Glutamatergic neuron (in vitro differentiated cells): ENCODE data around the gene KRTAP10-4. TPM values are rescaled to one million over a fixed set of nuclear protein-coding genes. Genes with fewer than 3 reads are reported as not detected.
"Not testable (repeated sequence)": the region's sequence is repeated elsewhere in the genome, so short reads cannot be mapped to it uniquely, and the experiment has no call there.

Experiments used
- DNase-seq: peaks from one replicate; pipeline ENCODE4 v3.0.0; 2022
- H3K27ac Mint-ChIP-seq: one replicate; pipeline ENCODE4 v1.8.0; 2020; ENCODE audit warnings: mild to moderate bottlenecking, mixed read lengths, inconsistent platforms; ENCODE audit not compliant: unreplicated experiment
- H3K27me3 Mint-ChIP-seq: one replicate; pipeline ENCODE4 v1.8.0; 2020; ENCODE audit warnings: mild to moderate bottlenecking, moderate library complexity, mixed read lengths, inconsistent platforms; ENCODE audit not compliant: unreplicated experiment
- H3K36me3 Mint-ChIP-seq: one replicate; pipeline ENCODE4 v1.8.0; 2020; ENCODE audit warnings: mild to moderate bottlenecking, mixed read lengths, inconsistent platforms; ENCODE audit not compliant: unreplicated experiment
- H3K4me1 Mint-ChIP-seq: one replicate; pipeline ENCODE4 v1.8.0; 2020; ENCODE audit warnings: mild to moderate bottlenecking, low read depth, mixed read lengths, inconsistent platforms; ENCODE audit not compliant: unreplicated experiment
- H3K4me3 Mint-ChIP-seq: one replicate; pipeline ENCODE4 v1.8.0; 2020; ENCODE audit warnings: mild to moderate bottlenecking, mixed read lengths, inconsistent platforms; ENCODE audit not compliant: unreplicated experiment
- H3K9me3 Mint-ChIP-seq: one replicate; pipeline ENCODE4 v1.8.0; 2020; ENCODE audit warnings: mild to moderate bottlenecking, moderate library complexity, mixed read lengths, inconsistent platforms; ENCODE audit not compliant: unreplicated experiment
- CTCF ChIP-seq: fragments of 200-600 bp; sonication (generic); IDR thresholded peaks from one replicate; pipeline ENCODE4 v1.5.0; 2021; ENCODE audit not compliant: partially characterized antibody, unreplicated experiment
- total RNA-seq: library from RNA; stranded (reverse); fragmentation: NEBNext Ultra II Directional; extraction: Animal tissue kit (Norgen Biotek cat#: 25700); gene quantifications from one replicate; pipeline ENCODE4 v1.2.1, GENCODE V29; 2021; ENCODE audit not compliant: unreplicated experiment

The KRTAP10-4 gene
- total RNA-seq, 1 donor from 2014 or later = not detected

GRCh38 chr21:44552681-44553080, 20.8 kb upstream of the KRTAP10-4 start:
- peaks cover 21% of the 10 kb centered on the region for H3K27me3 Mint-ChIP-seq
- H3K27ac Mint-ChIP-seq = no peak overlapping the region
- H3K4me1 Mint-ChIP-seq = peaks cover 18% of the 10 kb centered on the region
- H3K36me3 Mint-ChIP-seq = peaks cover 2% of the 10 kb centered on the region
- no peak for DNase-seq
- no peak overlapping the region for H3K4me3 Mint-ChIP-seq
- no peak for TF ChIP-seq CTCF
- H3K9me3 Mint-ChIP-seq = peaks cover 15% of the 10 kb centered on the region

- H3K4me3 Mint-ChIP-seq = no peak overlapping the region
- H3K27ac Mint-ChIP-seq = no peak overlapping the region
- no peak for TF ChIP-seq CTCF
- H3K4me1 Mint-ChIP-seq = peaks cover 12% of the 10 kb centered on the region
- H3K36me3 Mint-ChIP-seq = peaks cover 9% of the 10 kb centered on the region
- no peak for DNase-seq
- peaks cover 22% of the 10 kb centered on the region for H3K27me3 Mint-ChIP-seq
- H3K9me3 Mint-ChIP-seq = peaks cover 16% of the 10 kb centered on the region
Measured at GRCh38 chr21:44555200-44555875, 18.2 kb upstream of the KRTAP10-4 start.

DNA sequence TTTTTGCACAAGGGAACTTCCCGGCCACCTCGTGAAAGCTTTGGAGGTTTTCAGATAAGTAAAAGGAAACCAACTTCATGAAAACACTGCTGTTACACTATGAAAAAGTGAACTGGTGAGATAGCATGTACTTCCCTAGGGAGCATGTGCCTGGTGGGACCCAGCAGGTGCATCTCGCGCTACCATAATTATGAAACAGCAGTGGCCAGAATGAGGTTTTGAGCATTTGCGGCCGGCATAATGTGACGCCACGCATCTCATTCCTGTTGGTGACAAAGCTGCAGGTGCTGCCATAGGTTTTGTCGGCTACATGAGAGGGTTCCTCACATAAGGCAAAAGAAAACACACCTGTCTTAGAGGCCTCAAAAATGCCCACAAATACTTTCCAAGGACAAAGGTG, 16.6 kb upstream of the KRTAP10-4 start:
- H3K27me3 Mint-ChIP-seq = peaks cover 11% of the 10 kb centered on the region
- H3K4me1 Mint-ChIP-seq = peaks cover 7% of the 10 kb centered on the region
- peaks cover 9% of the 10 kb centered on the region for H3K36me3 Mint-ChIP-seq
- no peak for TF ChIP-seq CTCF
- H3K27ac Mint-ChIP-seq = no peak overlapping the region
- H3K4me3 Mint-ChIP-seq = no peak overlapping the region
- peaks cover 12% of the 10 kb centered on the region for H3K9me3 Mint-ChIP-seq
- no peak for DNase-seq

DNA sequence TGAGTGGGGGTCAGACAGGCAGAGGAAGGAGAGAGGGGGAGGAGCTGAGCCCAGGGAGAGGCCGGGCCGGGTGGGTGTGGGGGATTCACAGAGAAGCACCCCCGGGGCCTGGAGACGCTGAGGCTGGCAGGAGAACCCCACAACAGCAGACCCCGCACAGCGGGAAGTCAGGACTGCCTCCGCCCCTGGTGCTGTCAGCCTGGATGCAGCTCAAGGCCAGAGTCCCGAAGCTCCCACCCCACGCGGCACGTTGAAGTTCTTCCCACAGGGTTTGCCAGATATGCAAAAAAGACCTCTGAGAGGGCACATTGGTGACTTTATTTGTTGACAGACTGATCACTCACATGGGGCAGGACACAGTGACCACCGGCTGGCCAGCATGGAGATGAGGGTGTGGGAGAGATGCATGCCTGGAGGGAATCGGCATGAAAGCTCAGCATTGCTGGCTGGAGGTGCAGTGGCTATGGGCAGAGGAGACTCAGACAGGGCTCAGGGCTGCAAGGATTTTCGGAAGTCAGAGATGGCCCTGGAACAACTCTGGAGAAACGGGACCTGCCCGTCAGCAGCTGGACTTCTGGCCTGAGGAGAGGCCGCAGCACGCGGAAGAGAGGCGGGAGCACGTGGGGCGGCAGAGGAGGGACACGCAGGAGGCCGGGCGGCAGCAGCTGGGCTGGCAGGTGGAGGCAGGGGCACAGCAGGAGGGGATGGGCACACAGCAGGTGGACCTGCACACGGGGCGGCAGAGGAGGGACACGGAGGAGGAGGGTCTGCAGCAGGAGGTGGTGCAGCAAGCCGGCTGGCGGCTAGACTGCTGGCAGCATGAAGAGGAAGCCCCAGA, 15.8 kb upstream of the KRTAP10-4 start:
- H3K4me3 Mint-ChIP-seq = no peak overlapping the region
- DNase-seq = no peak
- peaks cover 9% of the 10 kb centered on the region for H3K36me3 Mint-ChIP-seq
- H3K27me3 Mint-ChIP-seq = peaks cover 10% of the 10 kb centered on the region
- peak overlapping the region; percentile 71 for H3K27ac Mint-ChIP-seq
- H3K4me1 Mint-ChIP-seq = peaks cover 7% of the 10 kb centered on the region
- H3K9me3 Mint-ChIP-seq = peaks cover 12% of the 10 kb centered on the region
- TF ChIP-seq CTCF = no peak

DNA sequence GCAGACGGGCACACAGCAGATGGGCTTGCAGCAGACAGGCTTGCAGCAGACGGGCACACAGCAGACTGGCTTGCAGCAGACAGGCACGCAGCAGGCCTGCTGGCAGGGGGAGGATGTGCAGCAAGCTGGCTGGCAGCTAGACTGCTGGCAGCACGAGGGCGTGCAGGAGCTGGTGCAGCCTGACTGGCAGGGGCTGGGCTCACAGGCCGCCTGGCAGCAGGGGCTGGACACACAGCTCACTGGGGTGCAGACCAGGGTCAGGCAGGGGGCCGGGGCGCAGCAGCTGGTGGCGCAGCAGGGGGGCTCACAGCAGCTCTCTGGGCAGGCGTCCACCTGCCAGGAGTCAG, 15.2 kb upstream of the KRTAP10-4 start:
- peak overlapping the region; percentile 29 for H3K27ac Mint-ChIP-seq
- H3K27me3 Mint-ChIP-seq, H3K36me3 Mint-ChIP-seq, DNase-seq, H3K4me3 Mint-ChIP-seq, H3K4me1 Mint-ChIP-seq: not testable (repeated sequence)
- peaks cover 12% of the 10 kb centered on the region for H3K9me3 Mint-ChIP-seq
